BJ (cell line): ENCODE data around the gene PSTPIP1. TPM values are rescaled to one million over a fixed set of nuclear protein-coding genes. Genes with fewer than 3 reads are reported as not detected.

Experiments used
- CTCF ChIA-PET: fragments of 350-600 bp; formaldehyde crosslinking; extraction: SDS; loops from one replicate; lab custom pipeline; 2021; ENCODE audit warnings: antibody characterized with exemption, inconsistent platforms; lab: Yijun Ruan, JAX
- POLR2A ChIA-PET: fragments of 300-600 bp; sonication (Branson Sonifier 250); formaldehyde crosslinking; extraction: SDS; loops from one replicate; lab custom pipeline; 2021; ENCODE audit warnings: antibody characterized with exemption; lab: Charles Lee
- DNase-seq: peaks from one replicate; pipeline ENCODE4 v3.0.0-alpha.2; 2011; ENCODE audit warnings: low read depth
- H3K27me3 ChIP-seq: 2 replicates; pipeline ENCODE4 v1.6.0; 2011; ENCODE audit warnings: low read length; ENCODE audit not compliant: control insufficient read depth, insufficient read depth
- H3K36me3 ChIP-seq: 2 replicates; pipeline ENCODE4 v1.5.1; 2011; ENCODE audit warnings: low read length; ENCODE audit not compliant: control insufficient read depth, insufficient read depth
- H3K4me3 ChIP-seq: 2 replicates; pipeline ENCODE4 v1.5.1; 2011; ENCODE audit warnings: low read depth, mild to moderate bottlenecking, control low read depth, low read length
- CTCF ChIP-seq: IDR thresholded peaks from 2 replicates; pipeline ENCODE4 v1.5.1; 2011; ENCODE audit warnings: low read depth, mild to moderate bottlenecking, control low read depth, inconsistent platforms, low read length, moderate library complexity; ENCODE audit not compliant: insufficient read depth
- polyA plus RNA-seq: library from polyadenylated mRNA; depleted of rRNA; stranded (reverse); fragments of >200 nt; gene quantifications from 2 replicates; pipeline ENCODE4 v1.2.3, GENCODE V29; 2011

The PSTPIP1 gene
- polyA plus RNA-seq, 1 experiment: not detected

DNA sequence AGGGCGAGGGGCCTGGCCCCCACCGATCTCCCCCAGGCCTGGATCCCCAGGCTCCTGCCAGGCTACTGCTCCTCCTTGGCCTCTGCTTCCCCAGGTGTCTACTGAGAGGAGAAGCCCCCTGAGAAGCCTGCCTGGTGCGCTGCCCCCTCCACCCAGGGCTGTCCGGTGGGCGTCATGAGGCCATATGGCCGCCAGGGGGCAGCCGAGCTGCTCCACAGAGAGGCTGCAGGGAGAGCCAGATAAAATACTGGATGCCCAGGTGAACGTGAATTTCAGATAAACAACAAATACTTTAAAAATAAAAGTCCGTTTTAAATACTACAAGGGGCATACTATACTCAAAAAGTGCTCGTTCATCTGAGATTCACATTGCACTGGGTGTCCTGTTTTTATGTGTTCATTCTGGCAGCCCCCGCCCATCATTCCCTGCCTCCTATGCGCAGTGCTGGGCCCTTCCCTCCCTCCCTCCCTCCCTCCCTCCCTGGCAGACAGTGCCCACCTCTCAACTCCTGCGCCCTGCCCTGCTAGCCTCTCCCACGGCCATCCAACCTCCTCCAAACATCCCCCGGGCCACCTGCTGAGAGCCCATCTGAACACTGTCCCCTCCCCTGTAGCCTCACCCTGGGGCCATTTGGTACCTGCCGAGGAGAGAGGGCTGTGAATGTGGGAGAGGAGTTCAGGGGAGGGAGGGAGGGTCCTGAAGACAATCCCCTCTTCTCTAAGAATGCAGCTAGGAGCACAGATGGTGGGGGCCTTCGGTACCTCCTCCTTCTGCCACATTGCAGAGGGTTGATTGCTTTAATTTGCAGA, 29.6 kb downstream of the PSTPIP1 start:
- POLR2A ChIA-PET: no interaction called here
- H3K4me3 ChIP-seq: no peak overlapping the region
- no peaks in the 10 kb centered on the region for H3K27me3 ChIP-seq
- CTCF ChIA-PET: interaction anchor here (0.6 to 4.5 kb wide), 28 partner anchors 8 to 519 kb away, joined by 3 to 25 read pairs (median 4); no protein-coding TSS in a partner anchor
- no peak for DNase-seq
- H3K36me3 ChIP-seq: no peaks in the 10 kb centered on the region
- TF ChIP-seq CTCF: peak; percentile 96

DNA sequence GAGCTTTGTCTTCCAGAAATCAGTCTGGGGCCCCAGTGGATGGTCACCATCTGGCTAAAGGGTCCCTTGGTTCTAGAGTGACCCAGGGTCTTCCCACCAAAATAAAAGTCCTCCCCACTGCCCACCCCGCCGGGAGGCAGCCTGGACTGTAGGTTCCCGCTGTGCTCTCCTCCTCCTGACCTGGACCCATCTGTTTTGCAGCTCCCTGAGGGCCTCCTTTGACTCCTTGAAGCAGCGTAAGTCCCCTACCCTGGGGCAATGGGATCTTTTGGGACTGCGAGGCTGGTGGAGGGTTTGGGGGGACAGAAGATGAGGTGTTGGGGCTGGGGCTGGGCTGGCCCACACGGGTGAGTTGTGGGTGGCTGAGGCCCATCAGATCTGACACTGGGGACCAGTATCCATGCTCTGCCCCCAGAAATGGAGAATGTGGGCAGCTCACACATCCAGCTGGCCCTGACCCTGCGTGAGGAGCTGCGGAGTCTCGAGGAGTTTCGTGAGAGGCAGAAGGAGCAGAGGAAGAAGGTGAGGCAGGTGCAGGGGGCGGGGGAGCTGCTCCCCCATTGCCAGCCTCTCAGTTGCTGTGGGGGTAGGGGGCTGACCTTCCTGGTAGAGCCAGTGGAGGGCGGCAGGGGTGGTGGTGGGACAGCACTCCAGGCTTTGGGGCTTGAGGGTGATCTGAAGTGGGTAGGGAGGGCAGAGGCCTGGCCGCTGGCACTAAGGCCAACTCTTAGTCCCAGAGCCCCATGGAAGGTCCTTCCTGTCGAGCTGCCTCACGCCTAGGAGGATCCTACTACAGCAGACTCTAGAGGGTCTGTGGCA, 30.4 kb downstream of the PSTPIP1 start:
- H3K36me3 ChIP-seq: no peaks in the 10 kb centered on the region
- ChIA-PET POLR2A (no interaction called here), CTCF (interaction anchor here (0.7 to 4.5 kb wide), 12 partner anchors 8 to 518 kb away, joined by 3 to 25 read pairs (median 4); no protein-coding TSS in a partner anchor)
- H3K4me3 ChIP-seq: no peak overlapping the region
- DNase-seq: no peak
- TF ChIP-seq CTCF: no peak
- H3K27me3 ChIP-seq: no peaks in the 10 kb centered on the region

DNA sequence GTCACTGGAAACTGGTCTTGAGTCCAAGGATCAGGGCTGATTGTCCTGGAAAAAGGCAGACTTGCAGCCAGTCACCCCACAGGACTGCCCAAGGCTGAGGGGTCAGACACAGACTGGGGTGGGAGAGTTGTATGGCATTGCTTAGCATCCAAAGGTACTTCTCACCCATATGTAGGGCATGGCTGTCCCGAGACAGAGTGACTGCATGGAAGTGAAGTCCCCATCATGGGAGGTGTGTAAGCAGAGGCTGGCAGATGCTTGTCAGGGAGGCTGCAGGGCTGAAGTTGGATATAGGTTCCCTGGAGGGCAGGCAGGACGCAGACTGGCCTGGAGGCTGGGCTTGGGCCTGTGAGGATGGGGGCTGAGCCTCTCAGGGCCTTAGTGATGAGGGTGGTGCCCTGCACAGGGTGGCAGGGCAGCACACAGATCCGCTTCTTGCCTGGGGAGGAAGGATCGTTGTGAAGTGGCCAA, 31.1 kb downstream of the PSTPIP1 start:
- ChIA-PET POLR2A (no interaction called here), CTCF (interaction anchor here (1.0 to 4.5 kb wide), 8 partner anchors 8 to 517 kb away, joined by 3 to 25 read pairs (median 5); no protein-coding TSS in a partner anchor)
- Histone ChIP-seq H3K4me3 (no peak overlapping the region), H3K27me3 (no peaks in the 10 kb centered on the region), H3K36me3 (no peaks in the 10 kb centered on the region)
- no peak for TF ChIP-seq CTCF
- no peak for DNase-seq

DNA sequence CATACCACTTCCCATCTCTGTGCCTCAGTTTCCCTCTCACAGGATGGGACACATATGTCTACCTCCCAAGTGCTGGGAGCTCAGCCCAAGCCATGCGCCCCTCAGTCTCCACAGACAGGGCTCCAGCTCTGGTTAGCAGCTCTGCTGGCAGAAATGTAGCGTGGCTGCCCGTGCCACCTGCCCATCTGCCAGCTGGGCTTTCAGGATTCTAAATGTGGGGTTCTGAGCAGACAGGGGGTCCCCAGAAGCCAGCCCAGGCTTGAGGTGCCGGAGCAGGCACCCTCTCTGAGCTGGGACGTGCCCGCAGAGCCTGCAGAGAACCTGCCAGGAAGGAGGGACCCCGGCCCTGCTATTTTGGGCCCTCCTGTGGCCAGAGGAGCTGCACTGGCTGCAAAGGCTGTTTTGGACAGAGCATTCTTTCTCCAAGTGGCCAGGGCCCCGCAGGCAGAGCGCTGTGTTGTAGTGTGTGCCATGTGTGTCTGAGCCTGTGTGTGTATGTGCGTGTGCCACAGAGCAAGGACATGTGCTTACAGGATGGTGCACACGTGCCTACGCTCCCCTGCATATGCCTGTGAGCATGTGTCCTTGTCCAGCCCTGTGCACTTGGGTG, 31.7 kb downstream of the PSTPIP1 start:
- no peak for DNase-seq
- H3K27me3 ChIP-seq: no peaks in the 10 kb centered on the region
- CTCF ChIA-PET: interaction anchor here (1.1 to 2.4 kb wide), 5 partner anchors 9 to 86 kb away, joined by 3 to 19 read pairs (median 3); no protein-coding TSS in a partner anchor
- no peaks in the 10 kb centered on the region for H3K36me3 ChIP-seq
- H3K4me3 ChIP-seq: no peak overlapping the region
- TF ChIP-seq CTCF: no peak
- POLR2A ChIA-PET: no interaction called here
